Naive B cell (primary cell): ENCODE measurements around the gene GBE1. TPM values are rescaled to one million over a fixed set of nuclear protein-coding genes. Genes with fewer than 3 reads are reported as not detected.

ENCODE experiments used
- ATAC-seq, 2 donors: fragments of 150-1000 bp; cut with Tn5 transposase; 2 replicates each; pipeline ENCODE4 v1.10.0; 2021; ENCODE audit warnings: low read depth in 2 of 2, mild to moderate bottlenecking in 2 of 2, moderate library complexity in 2 of 2
- DNase-seq: peaks from one replicate; pipeline ENCODE4 v3.0.0; 2022
- H3K27ac Mint-ChIP-seq, 6 donors: one replicate each; pipeline ENCODE4 v1.8.0; 2020 to 2022; ENCODE audit warnings: mild to moderate bottlenecking in 6 of 6, mixed read lengths in 6 of 6, moderate library complexity in 5 of 6, inconsistent platforms in 2 of 6
- H3K27me3 Mint-ChIP-seq, 3 donors: one replicate each; pipeline ENCODE4 v1.8.0; 2021 to 2022; ENCODE audit warnings: mixed read lengths in 3 of 3, mild to moderate bottlenecking in 1 of 3
- H3K36me3 Mint-ChIP-seq, 2 donors: one replicate each; pipeline ENCODE4 v1.8.0; 2020 to 2022; ENCODE audit warnings: mixed read lengths in 2 of 2, inconsistent platforms in 1 of 2, mild to moderate bottlenecking in 1 of 2
- H3K4me1 Mint-ChIP-seq, 3 donors: one replicate each; pipeline ENCODE4 v1.8.0; 2020 to 2022; ENCODE audit warnings: mixed read lengths in 3 of 3, inconsistent platforms in 1 of 3, mild to moderate bottlenecking in 1 of 3, moderate library complexity in 1 of 3
- H3K4me3 Mint-ChIP-seq, 8 donors: one replicate each; pipeline ENCODE4 v1.8.0; 2020 to 2022; ENCODE audit warnings: mild to moderate bottlenecking in 8 of 8, mixed read lengths in 8 of 8, moderate library complexity in 8 of 8, inconsistent platforms in 2 of 8
- H3K9me3 Mint-ChIP-seq, 7 donors: one replicate each; pipeline ENCODE4 v1.8.0; 2020 to 2022; ENCODE audit warnings: mixed read lengths in 7 of 7, mild to moderate bottlenecking in 5 of 7, inconsistent platforms in 2 of 7, moderate library complexity in 1 of 7
- polyA plus RNA-seq, 6 donors: library from polyadenylated mRNA; unstranded; fragments of 300-500 nt; fragmentation: Illumina TruSeq; gene quantifications; one replicate each; pipeline ENCODE4 v1.2.3, GENCODE V29; 2021; ENCODE audit warnings: low read depth in 6 of 6

GBE1 gene
- polyA plus RNA-seq, 6 donors from 2014 or later: 13.2 to 20.9 (median 18.1) TPM

DNA sequence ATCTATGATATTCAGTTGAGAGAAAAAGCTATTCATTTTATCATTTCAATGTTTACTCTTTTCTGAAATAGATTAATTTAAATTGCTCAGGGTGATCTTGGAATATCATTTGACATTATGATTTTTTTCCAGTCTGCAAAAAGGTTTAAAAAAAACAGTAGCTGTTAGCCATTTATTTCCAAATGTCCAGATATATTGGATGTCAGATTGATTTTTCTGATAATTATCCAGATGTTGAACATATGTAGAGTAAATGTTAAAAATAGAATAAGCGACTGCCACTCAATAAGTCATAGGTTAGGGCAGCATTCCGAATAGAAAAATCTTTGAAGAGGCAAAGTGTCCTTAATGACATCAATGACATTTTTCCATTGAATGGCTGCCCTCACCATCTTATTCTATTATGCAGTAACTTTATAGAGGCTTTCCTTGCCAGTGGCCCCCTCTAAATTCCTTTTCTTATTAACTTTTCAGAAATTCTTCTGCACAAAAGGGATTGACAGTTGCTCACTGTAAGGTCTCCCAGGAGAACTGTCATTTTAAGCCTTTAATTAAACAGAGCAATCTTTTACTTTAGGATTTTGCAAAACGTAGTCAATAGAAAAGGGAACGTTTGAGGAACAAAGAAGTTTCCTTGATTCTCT lies 316.5 kb downstream of the GBE1 start:
- H3K4me3 Mint-ChIP-seq: no peak overlapping the region
- DNase-seq: no peak
- no peaks in the 10 kb centered on the region for H3K4me1 Mint-ChIP-seq
- H3K36me3 Mint-ChIP-seq: no peaks in the 10 kb centered on the region
- peaks cover 0 to 4% (median 0%) of the 10 kb centered on the region in 3 donors for H3K27me3 Mint-ChIP-seq
- no peak for ATAC-seq
- H3K27ac Mint-ChIP-seq: no peak overlapping the region
- peaks cover 0 to 4% (median 0%) of the 10 kb centered on the region in 7 donors for H3K9me3 Mint-ChIP-seq

DNA sequence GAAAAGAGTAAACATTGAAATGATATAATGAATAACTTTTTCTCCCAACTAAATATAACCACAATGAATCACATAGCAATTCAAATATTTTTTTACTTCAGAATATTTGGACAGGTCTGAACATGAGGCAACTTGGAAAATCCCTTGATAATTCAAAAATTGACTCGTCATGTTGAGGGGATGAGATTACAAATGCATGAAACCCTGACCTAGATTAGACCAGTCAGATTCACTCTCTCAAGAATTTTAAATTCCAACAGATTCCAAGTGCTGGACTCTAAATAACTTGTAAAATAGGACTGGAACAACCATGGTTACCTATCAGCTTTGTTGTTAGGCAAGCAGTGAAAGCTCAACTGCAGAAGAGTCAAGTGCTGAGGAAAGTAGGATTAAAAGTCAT lies 317.5 kb downstream of the GBE1 start:
- ATAC-seq: no peak
- Mint-ChIP-seq H3K9me3 (peaks cover 0 to 5% (median 0%) of the 10 kb centered on the region in 7 donors), H3K27me3 (peaks cover 0 to 4% (median 0%) of the 10 kb centered on the region in 3 donors), H3K4me3 (no peak overlapping the region), H3K36me3 (no peaks in the 10 kb centered on the region), H3K27ac (no peak overlapping the region), H3K4me1 (no peaks in the 10 kb centered on the region)
- DNase-seq: no peak

DNA sequence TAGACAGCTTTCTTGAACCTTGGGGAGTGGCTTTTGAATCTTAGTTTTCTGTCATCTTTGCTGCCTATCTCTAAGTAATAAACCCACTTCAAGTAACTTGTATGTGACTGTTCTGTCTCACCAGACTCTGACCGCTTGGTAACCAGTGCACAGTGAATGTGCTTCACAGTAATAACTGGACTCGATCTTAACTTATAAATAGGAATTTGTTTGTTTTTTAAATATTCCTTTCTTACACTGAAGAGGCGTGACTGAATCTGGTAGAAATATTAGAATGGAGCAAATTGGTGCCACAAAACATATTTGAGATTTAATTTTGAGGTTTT lies 318.0 kb downstream of the GBE1 start:
- Mint-ChIP-seq H3K36me3 (no peaks in the 10 kb centered on the region), H3K9me3 (peaks cover 0 to 5% (median 1%) of the 10 kb centered on the region in 7 donors), H3K27me3 (peaks cover 0 to 4% (median 1%) of the 10 kb centered on the region in 3 donors), H3K4me1 (no peaks in the 10 kb centered on the region), H3K27ac (no peak overlapping the region), H3K4me3 (no peak overlapping the region)
- DNase-seq (no peak), ATAC-seq (no peak)

DNA sequence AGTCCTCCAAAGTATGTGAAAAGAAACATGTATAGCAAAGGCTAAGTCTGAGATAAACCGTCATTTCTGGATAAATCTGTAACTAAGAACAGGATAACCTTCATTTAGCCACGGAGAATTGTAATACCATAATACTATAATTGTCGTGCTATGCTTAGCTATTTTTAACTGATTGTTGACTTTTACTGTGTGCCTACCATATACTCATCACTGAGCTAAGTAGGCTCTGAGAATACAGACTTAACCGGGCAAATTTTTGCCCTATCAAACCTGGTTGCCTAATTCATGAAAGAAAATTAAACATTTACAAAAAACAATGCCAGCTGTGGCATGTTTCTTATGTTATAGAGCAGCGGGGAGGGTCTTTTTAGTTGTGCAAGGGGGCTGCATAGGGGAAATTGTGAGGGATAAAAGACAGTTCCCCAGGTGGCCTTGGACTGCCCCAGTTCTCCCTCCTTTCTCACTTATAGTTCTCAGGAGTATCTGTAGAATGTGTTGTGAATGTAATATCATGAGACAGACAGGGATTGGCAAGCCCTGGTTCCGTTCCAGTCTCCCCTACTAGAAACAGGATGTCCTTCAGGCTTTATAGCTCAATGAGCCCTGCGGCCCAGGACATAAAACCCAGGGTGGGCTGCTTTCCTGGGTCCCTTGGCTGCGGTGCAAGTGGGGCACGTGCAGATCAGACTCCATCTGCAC lies 318.5 kb downstream of the GBE1 start:
- peaks cover 0 to 5% (median 4%) of the 10 kb centered on the region in 3 donors for H3K27me3 Mint-ChIP-seq
- ATAC-seq (no peak), DNase-seq (no peak)
- no peak overlapping the region for H3K4me3 Mint-ChIP-seq
- H3K27ac Mint-ChIP-seq: no peak overlapping the region
- no peaks in the 10 kb centered on the region for H3K36me3 Mint-ChIP-seq
- peaks cover 0 to 5% (median 4%) of the 10 kb centered on the region in 7 donors for H3K9me3 Mint-ChIP-seq
- no peaks in the 10 kb centered on the region for H3K4me1 Mint-ChIP-seq

DNA sequence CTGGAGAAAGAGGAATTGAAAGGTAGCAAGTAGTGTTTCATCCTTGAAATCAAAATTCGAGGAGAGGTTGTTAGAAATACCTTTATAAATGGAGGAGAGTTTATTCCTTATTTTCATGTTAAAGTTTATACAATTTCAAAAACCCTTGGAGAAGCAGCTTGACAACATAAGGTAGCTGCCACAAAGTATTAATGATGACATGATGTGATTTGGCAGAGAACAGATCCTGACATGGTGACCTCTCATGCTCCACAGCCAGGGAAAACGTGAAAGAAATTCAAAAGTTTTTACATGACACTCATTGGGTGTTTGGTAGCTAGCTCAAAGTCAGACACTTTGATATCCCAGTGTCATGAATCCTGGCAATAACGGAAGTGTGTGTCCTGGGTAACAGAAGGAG lies 320.8 kb downstream of the GBE1 start:
- Mint-ChIP-seq H3K27me3 (peaks cover 0 to 5% (median under 1%) of the 10 kb centered on the region in 3 donors), H3K27ac (no peak overlapping the region), H3K4me1 (no peaks in the 10 kb centered on the region), H3K4me3 (no peak overlapping the region), H3K36me3 (no peaks in the 10 kb centered on the region), H3K9me3 (peaks cover 0 to 5% (median 1%) of the 10 kb centered on the region in 7 donors)
- ATAC-seq (no peak), DNase-seq (no peak)
